ENCODE measurements around the gene DOK7.

Gene DOK7

GRCh38 chr4:3462790-3463415 lies at the start of gene DOK7:
DOK7 (plus strand) TSS chr4:3463306; CDS start chr4:3463376, 70 bp downstream.
- TF ChIP-seq, protein P1, sequence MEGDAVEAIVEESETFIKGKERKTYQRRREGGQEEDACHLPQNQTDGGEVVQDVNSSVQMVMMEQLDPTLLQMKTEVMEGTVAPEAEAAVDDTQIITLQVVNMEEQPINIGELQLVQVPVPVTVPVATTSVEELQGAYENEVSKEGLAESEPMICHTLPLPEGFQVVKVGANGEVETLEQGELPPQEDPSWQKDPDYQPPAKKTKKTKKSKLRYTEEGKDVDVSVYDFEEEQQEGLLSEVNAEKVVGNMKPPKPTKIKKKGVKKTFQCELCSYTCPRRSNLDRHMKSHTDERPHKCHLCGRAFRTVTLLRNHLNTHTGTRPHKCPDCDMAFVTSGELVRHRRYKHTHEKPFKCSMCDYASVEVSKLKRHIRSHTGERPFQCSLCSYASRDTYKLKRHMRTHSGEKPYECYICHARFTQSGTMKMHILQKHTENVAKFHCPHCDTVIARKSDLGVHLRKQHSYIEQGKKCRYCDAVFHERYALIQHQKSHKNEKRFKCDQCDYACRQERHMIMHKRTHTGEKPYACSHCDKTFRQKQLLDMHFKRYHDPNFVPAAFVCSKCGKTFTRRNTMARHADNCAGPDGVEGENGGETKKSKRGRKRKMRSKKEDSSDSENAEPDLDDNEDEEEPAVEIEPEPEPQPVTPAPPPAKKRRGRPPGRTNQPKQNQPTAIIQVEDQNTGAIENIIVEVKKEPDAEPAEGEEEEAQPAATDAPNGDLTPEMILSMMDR (IDR thresholded peaks at IDR 0.05): no peak
- TF ChIP-seq ZFX (IDR thresholded peaks at IDR 0.05; ENCODE audit: borderline replicate concordance): no peak
- H3K27ac ChIP-seq: no peak within 1 kb of the TSS

DNA sequence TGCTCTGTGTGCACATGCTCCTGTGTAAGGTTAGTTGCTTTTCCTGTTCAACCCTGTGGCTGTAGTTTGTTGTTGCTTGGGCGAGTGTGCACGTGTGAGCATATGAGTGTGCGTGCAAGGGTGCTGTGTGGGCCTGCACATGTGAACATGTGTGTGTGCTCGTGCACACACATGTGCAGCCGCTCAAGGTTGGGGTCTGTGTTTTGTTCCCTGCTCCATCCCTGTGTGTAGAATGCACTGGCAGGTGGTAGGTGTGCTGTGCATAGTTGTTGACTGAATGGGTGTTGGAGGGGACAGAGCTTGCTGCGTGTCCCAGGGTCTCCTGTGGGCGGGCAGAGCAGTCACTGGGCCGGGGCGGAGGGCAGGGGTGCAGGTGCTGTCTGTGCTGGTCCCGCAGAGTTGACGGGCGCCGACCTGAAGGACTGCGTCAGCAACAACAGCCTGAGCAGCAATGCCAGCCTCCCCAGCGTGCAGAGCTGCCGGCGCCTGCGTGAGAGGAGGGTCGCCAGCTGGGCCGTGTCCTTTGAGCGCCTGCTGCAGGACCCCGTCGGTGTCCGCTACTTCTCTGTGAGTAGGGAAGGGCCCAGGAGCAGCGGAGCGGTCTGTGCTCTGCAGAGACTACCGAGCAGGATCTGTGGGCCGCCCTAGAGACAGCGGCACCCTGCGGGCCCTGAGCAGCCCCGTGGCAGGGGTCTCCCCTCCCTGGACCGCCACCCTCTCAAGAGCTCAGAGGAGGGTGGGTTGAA lies 49.3 kb upstream of the DOK7 start:
- TF ChIP-seq ZFX (IDR thresholded peaks at IDR 0.05; ENCODE audit: borderline replicate concordance): no peak
- TF ChIP-seq, protein P1 (IDR thresholded peaks at IDR 0.05): no peak
- no peak overlapping the region for H3K27ac ChIP-seq

DNA sequence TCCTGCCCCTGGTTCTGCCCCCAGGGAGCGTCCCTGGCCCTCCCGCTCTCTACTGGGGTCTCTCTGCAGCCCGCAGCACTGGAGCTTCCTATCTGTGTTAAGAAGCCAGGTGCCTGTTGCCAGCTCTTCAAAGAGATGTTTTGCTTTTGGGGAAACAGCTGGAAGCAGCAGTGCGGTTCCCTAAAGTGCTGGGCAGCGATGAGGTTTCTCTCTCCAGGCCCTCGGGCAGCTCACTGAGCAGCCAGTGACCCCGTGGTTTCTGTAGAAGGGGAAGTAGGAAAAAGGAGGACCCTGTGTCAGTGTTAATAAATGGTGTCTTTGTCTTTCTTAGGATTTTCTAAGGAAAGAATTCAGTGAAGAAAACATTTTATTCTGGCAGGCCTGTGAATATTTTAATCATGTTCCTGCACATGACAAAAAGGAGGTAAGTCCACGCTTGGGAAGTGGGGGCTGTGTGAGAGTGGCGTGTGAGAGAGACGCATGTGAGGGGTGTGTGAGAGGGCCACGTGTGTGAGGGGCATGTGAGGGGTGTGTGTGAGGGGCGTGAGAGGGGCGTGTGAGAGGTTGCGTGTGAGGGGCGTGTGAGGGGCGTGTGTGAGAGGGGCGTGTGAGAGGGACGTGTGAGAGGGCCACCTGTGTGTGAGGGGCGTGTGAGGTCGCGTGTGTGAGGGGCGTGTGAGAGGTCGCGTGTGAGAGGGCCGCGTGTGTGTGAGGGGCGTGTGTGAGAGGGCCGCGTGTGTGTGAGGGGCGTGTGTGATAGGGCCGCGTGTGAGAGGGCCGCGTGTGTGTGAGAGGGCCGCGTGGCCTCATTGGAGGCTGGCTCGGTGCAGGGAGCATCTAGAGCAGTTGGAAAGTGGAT lies 48.5 kb upstream of the DOK7 start:
- no peak overlapping the region for H3K27ac ChIP-seq
- no peak for TF ChIP-seq ZFX (IDR thresholded peaks at IDR 0.05; ENCODE audit: borderline replicate concordance)
- TF ChIP-seq, protein P1 (IDR thresholded peaks at IDR 0.05): no peak

DNA sequence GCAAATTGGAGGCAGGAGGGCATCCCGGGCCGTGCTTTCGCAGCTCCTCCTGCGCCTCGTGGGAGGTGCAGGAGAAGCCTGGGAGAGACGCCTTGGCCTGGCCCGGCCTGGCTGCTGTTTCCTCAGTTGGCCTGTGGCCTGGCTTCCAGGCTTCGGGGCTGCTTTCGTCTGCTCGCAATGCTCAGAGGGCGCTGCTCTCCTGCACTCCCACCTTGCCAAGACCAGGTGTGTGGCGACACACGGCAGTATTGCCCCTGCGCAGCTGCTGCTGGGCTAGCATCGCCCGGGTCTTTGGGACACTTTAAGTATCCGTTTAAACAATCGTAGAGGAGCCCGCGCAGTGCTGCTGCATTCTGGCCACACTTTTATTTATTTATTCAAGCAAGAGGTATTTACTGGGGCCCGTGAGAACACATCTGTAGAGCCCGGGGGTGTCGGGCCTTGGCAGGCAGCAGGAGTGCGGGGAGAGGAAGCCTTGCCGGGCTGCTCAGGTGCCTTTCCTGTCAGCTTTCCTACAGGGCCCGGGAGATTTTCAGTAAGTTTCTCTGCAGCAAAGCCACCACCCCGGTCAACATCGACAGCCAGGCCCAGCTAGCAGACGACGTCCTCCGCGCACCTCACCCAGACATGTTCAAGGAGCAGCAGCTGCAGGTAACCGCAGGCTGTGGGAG lies 47.5 kb upstream of the DOK7 start:
- no peak for TF ChIP-seq ZFX (IDR thresholded peaks at IDR 0.05; ENCODE audit: borderline replicate concordance)
- TF ChIP-seq, protein P1 (IDR thresholded peaks at IDR 0.05): no peak
- no peak overlapping the region for H3K27ac ChIP-seq

DNA sequence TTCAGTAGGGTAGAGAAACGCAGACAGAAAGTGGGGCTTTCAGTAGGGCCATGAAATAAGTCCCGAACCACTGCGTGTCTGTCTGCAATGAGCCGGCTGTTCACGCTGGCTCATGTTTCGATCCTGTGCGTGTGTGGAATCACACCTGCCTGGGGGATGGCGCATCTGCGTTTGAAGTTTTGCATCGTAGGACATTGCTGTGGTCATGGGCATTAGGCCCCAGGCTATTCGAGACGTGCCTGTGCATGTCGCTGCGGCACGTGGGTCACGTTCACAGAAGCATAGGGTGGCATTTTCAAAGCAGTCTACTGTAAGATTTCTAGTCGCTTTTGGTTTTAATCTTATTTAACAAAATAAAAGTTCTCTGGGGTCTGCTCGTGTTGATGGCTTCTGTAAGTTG lies 46.8 kb upstream of the DOK7 start:
- no peak for TF ChIP-seq ZFX (IDR thresholded peaks at IDR 0.05; ENCODE audit: borderline replicate concordance)
- TF ChIP-seq, protein P1 (IDR thresholded peaks at IDR 0.05): no peak

DNA sequence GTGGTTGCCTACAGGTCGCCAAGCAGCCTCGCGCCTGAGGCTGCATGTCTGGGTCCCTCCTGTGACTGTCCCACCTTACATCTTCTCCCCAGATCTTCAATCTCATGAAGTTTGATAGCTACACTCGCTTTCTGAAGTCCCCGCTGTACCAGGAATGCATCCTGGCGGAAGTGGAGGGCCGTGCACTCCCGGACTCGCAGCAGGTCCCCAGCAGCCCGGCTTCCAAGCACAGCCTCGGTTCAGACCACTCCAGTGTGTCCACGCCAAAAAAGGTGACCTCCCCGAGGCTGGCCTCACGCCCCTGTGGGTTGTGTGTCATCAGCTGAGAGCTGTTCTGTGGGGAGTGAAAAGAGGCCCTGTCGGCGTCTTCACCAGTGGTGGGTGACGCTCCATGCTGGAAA lies 46.3 kb upstream of the DOK7 start:
- no peak overlapping the region for H3K27ac ChIP-seq
- no peak for TF ChIP-seq ZFX (IDR thresholded peaks at IDR 0.05; ENCODE audit: borderline replicate concordance)

More for the DNA sequence above, 46.8 kb upstream of the DOK7 start:
- H3K27ac ChIP-seq: no peak overlapping the region

DNA sequence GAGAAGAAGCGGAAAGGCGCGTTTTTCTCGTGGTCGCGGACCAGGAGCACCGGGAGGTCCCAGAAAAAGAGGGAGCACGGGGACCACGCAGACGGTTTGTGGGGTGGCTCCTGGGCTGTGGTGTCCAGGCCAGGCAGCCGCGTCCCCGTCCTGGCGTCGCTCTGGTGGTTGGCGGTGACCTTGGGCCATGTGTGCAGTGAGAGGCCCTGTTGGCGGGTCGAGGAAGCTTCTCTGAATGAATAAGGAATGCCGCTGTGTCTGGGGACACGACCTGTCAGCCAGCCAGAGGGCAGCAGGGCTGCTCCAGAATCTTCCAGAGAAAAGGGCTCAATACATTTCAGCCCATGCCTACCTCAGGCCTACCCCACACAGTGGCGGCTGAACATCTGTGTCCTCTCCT lies 45.7 kb upstream of the DOK7 start:
- TF ChIP-seq, protein P1 (IDR thresholded peaks at IDR 0.05): no peak
- TF ChIP-seq ZFX (IDR thresholded peaks at IDR 0.05; ENCODE audit: borderline replicate concordance): no peak
- H3K27ac ChIP-seq: no peak overlapping the region

All from 22Rv1 (cell line).